Right lobe of liver (tissue), 6 donors: ENCODE measurements around the gene MBOAT2. TPM values are rescaled to one million over a fixed set of nuclear protein-coding genes. Genes with fewer than 3 reads are reported as not detected.
"Not testable (repeated sequence)": the region's sequence is repeated elsewhere in the genome, so short reads cannot be mapped to it uniquely, and the experiment has no call there.

Experiments used
- ATAC-seq, 4 donors: fragments of 200-7000 bp; cut with Tn5 transposase; one replicate each; pipeline ENCODE4 v1.9.1; 2020; ENCODE audit warnings: mild to moderate bottlenecking in 4 of 4, moderate library complexity in 4 of 4
- DNase-seq, 3 donors: peaks; one replicate each; pipeline ENCODE4 v3.0.0-alpha.2; 2020
- H3K27ac ChIP-seq, 3 donors: fragments of 200-600 bp; one replicate each; pipeline ENCODE4 v1.8.0; 2022
- H3K27me3 ChIP-seq, 2 donors: fragments of 200-600 bp; one replicate each; pipeline ENCODE4 v1.8.0; 2022
- H3K36me3 ChIP-seq, 4 donors: fragments of 200-600 bp; sonication (generic) in 1 of 4; one replicate each; pipeline versions ENCODE4 v1.5.1 to v1.8.0; 2017 to 2022; ENCODE audit warnings: control low read depth in 1 of 4
- H3K4me1 ChIP-seq, 4 donors: fragments of 200-600 bp; sonication (generic) in 1 of 4; one replicate each; pipeline versions ENCODE4 v1.5.1 to v1.8.0; 2017 to 2022; ENCODE audit warnings: control low read depth in 1 of 4
- H3K4me3 ChIP-seq, 3 donors: fragments of 200-600 bp; one replicate each; pipeline ENCODE4 v1.8.0; 2022
- H3K9me3 ChIP-seq, 4 donors: fragments of 200-600 bp; sonication (generic) in 1 of 4; one replicate each; pipeline versions ENCODE4 v1.5.1 to v1.8.0; 2017 to 2022; ENCODE audit warnings: control low read depth in 1 of 4
- POLR2A ChIP-seq: fragments of 450-650 bp; IDR thresholded peaks from one replicate; pipeline ENCODE4 v1.6.1; 2017; ENCODE audit warnings: antibody characterized with exemption, mild to moderate bottlenecking
- WGBS: methylation state at CpG from one replicate; pipeline ENCODE4 v1.1.6; 2018; ENCODE audit warnings: low coverage, low lambda C conversion rate; ENCODE audit not compliant: insufficient coverage; ENCODE audit errors: missing lambda C conversion rate; 5-methylcytosine and 5-hydroxymethylcytosine counted together
- intact Hi-C, 2 donors: fragments of 100-400 bp; cut with DNase I; formaldehyde crosslinking; loops; one replicate each; pipeline versions ENCODE4 v1.11.2 to v1.14.1; 2022
- total RNA-seq, 6 experiments: library from RNA; depleted of rRNA in 2 of 6; stranded (reverse); fragments of >200 nt in 2 of 6; fragmentation: NEBNext Ultra II Directional in 3 of 6; extraction: Animal tissue kit (Norgen Biotek cat#: 25700) in 3 of 6; gene quantifications; one replicate each; pipeline versions ENCODE4 v1.1.0 to v1.2.4, GENCODE V29; 2016 to 2023
- TF ChIP-seq, protein P1 (sequence below), 4 donors: fragments of 200-600 bp in 3 of 4; fragments of 450-650 bp in 1 of 4; IDR thresholded peaks; one replicate each; pipeline versions ENCODE4 v1.5.1 to v1.8.0; 2016 to 2022; ENCODE audit warnings: antibody characterized with exemption in 4 of 4, mild to moderate bottlenecking in 2 of 4
- donor health status: DM: no; HTN: yes; CAD: no.
- donor health status: DM: no; HTN: no; CAD: no.
- donor health status: DM: no; HTN: no; CAD: no.
- donor health status: DM: no; HTN: yes; CAD: no.
- donor health status: DM: no; HTN: yes; CAD: no.

MBOAT2 gene
- total RNA-seq, 6 experiments from 2014 or later = 0.50 to 1.9 (median 1.5) TPM

DNA sequence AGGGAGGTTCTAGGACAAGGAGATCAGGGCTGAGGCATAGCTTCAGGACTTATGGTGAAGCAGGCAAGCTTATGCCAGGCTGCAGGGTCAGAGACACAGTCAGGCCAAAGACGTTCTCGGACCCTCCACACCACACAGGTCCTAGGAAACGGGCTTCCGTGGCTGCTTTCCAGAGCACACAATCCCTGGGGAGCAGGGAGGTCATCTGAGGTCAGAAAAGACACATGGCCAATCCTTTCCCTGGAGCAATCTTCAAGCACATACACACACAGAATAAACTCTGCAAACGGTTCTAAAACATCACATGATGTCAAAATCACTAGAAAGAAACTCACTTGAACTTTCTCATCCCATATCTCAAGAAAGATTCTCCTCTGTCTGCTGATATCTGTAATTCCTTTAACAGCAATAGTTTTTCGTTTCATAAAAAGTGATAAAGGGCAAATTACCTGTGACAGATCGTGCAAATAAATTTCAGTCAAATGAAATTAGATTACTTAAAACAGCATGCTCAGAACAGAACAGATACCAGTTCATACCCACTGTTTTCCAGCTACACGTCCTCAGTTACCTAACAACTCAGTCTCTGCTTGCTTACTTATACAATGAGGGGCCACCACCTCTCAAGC is 63.9 kb downstream of the MBOAT2 start:
- H3K36me3 ChIP-seq = no peaks in the 10 kb centered on the region
- no peak overlapping the region for H3K4me3 ChIP-seq
- intact Hi-C loops = no loop called here
- 53% methylated on average over 5 of the region's 8 CpGs for WGBS
- no peak overlapping the region for H3K27ac ChIP-seq
- no peaks in the 10 kb centered on the region for H3K4me1 ChIP-seq
- ATAC-seq = no peak
- no peak for TF ChIP-seq POLR2A
- TF ChIP-seq, protein P1, sequence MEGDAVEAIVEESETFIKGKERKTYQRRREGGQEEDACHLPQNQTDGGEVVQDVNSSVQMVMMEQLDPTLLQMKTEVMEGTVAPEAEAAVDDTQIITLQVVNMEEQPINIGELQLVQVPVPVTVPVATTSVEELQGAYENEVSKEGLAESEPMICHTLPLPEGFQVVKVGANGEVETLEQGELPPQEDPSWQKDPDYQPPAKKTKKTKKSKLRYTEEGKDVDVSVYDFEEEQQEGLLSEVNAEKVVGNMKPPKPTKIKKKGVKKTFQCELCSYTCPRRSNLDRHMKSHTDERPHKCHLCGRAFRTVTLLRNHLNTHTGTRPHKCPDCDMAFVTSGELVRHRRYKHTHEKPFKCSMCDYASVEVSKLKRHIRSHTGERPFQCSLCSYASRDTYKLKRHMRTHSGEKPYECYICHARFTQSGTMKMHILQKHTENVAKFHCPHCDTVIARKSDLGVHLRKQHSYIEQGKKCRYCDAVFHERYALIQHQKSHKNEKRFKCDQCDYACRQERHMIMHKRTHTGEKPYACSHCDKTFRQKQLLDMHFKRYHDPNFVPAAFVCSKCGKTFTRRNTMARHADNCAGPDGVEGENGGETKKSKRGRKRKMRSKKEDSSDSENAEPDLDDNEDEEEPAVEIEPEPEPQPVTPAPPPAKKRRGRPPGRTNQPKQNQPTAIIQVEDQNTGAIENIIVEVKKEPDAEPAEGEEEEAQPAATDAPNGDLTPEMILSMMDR (IDR thresholded peaks at IDR 0.05) = no peak
- no peaks in the 10 kb centered on the region for H3K9me3 ChIP-seq
- no peaks in the 10 kb centered on the region for H3K27me3 ChIP-seq
- DNase-seq = no peak

DNA sequence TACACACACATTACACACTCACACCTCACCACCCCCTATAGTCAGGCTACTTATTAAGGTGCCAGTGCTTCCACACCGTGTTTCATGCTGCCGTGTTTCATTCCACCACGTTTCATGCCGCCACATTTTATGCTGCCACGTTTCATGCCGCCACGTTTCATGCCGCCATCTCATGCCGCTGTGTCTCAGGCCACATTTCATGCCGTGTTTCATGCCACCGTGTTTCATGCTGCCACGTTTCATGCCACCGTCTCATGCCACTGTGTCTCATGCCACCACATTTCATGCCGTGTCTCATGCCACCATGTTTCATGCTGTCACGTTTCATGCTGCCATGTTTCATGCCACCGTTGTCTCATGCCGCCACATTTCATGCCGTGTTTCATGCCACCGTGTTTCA is 65.1 kb downstream of the MBOAT2 start:
- Histone ChIP-seq H3K4me3 (no peak overlapping the region), H3K4me1 (no peaks in the 10 kb centered on the region), H3K36me3 (no peaks in the 10 kb centered on the region), H3K27me3 (no peaks in the 10 kb centered on the region), H3K27ac (no peak overlapping the region), H3K9me3 (no peaks in the 10 kb centered on the region)
- 87% methylated on average over 17 of the region's 19 CpGs for WGBS
- DNase-seq = no peak
- TF ChIP-seq POLR2A = no peak
- TF ChIP-seq, protein P1 (IDR thresholded peaks at IDR 0.05) = no peak
- intact Hi-C loops = no loop called here
- ATAC-seq = no peak

DNA sequence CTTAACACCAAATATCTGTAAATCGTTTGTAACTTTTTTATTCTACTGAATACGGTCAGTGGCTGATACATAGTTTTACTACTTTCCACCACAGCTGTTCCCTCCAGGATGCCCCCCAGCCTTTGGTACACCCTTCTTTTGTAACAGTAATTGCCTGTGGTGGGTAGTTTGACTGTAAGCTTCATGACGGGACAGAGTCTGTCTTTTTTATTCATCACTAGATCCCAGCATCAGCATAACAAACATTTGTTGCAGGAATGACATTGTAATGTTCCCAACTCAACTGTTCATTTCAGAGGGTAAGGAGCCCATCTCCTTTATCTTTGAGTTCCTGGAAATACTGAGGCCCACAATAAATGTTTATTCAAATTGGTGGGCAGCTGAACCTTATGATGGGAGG is 67.5 kb downstream of the MBOAT2 start:
- Histone ChIP-seq H3K27me3 (no peaks in the 10 kb centered on the region), H3K36me3 (no peaks in the 10 kb centered on the region), H3K27ac (no peak overlapping the region), H3K4me3 (no peak overlapping the region), H3K9me3 (no peaks in the 10 kb centered on the region), H3K4me1 (no peaks in the 10 kb centered on the region)
- 63% methylated on average over 3 of the region's 3 CpGs for WGBS
- DNase-seq = no peak
- TF ChIP-seq POLR2A = no peak
- TF ChIP-seq, protein P1 (IDR thresholded peaks at IDR 0.05) = no peak
- intact Hi-C loops = no loop called here
- no peak for ATAC-seq

DNA sequence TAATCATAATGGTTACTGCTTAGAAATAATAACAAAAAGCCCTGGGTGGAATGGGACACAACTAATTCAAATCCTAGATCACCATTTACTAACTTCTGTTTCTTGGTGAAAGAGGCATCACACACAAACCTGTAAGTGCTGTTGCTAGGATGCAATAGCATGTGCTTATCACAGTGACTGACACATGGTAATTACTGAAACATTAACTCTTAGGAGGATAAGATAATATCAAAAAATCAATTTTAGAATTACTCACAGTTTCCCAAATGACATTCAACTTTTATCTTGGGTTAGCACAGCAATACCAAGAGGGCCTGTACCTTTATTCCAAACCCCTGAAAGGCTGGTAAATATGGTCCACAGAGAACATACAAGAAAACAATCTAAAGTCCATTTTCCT is 69.1 kb downstream of the MBOAT2 start:
- H3K27me3 ChIP-seq = no peaks in the 10 kb centered on the region
- ATAC-seq (no peak), DNase-seq (no peak)
- no peak overlapping the region for H3K4me3 ChIP-seq
- no peak overlapping the region for H3K27ac ChIP-seq
- H3K4me1 ChIP-seq = no peaks in the 10 kb centered on the region
- H3K36me3 ChIP-seq = no peaks in the 10 kb centered on the region
- intact Hi-C loops = no loop called here
- TF ChIP-seq, protein P1 (IDR thresholded peaks at IDR 0.05) = no peak
- no peak for TF ChIP-seq POLR2A
- H3K9me3 ChIP-seq = no peaks in the 10 kb centered on the region

DNA sequence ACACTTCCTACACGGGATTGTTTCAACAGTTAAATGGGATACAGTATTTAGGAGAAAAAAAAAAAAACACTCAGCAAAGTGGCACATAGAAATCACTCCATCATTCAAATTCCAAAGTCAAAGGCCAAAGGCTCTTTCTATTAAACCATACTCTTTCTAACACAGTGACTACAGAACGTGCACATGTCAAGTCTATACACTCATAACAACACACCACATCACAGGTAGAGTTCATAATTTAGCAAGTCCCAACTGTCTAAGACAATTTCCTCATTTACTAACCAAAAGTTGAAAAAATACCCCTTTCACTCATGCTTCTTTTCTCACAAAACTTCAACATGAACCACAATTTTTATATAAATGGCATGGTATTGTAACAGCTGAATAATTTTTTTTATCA is 70.8 kb downstream of the MBOAT2 start:
- H3K4me1 ChIP-seq = no peaks in the 10 kb centered on the region
- no peak overlapping the region for H3K4me3 ChIP-seq
- H3K9me3 ChIP-seq = no peaks in the 10 kb centered on the region
- H3K36me3 ChIP-seq = no peaks in the 10 kb centered on the region
- intact Hi-C loops = no loop called here
- no peak overlapping the region for H3K27ac ChIP-seq
- H3K27me3 ChIP-seq = no peaks in the 10 kb centered on the region
- no peak for TF ChIP-seq POLR2A
- TF ChIP-seq, protein P1 (IDR thresholded peaks at IDR 0.05) = no peak
- no peak for ATAC-seq
- DNase-seq = no peak
- WGBS = 37% methylated on average over 2 of the region's 2 CpGs

DNA sequence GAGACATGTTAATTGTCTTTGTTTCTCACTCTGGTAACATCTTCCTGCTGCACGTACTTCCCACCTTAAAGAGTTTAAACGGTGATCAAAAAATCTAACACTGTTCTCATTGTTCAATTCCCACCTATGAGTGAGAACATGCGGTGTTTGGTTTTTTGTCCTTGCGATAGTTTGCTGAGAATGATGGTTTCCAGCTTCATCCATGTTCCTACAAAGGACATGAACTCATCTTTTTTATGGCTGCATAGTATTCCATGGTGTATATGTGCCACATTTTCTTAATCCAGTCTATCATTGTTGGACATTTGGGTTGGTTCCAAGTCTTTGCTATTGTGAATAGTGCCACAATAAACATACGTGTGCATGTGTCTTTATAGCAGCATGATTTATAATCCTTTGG is 73.3 kb downstream of the MBOAT2 start:
- WGBS = 76% methylated on average over 5 of the region's 5 CpGs
- H3K9me3 ChIP-seq, H3K4me3 ChIP-seq, ATAC-seq, DNase-seq, H3K36me3 ChIP-seq, H3K27ac ChIP-seq, H3K27me3 ChIP-seq, H3K4me1 ChIP-seq, intact Hi-C loops: not testable (repeated sequence)
